ENCODE data around the gene STMP1. TPM values are rescaled to one million over a fixed set of nuclear protein-coding genes. Genes with fewer than 3 reads are reported as not detected.

Gene STMP1
- total RNA-seq, 1 donor from 2014 or later: 26.0 TPM

- no peak for DNase-seq (ENCODE audit: low spot score)
Measured at GRCh38 chr7:135693558-135693957, 31.2 kb downstream of the STMP1 start.

GRCh38 chr7:135697276-135698049 is 35.1 kb downstream of the STMP1 start:
- DNase-seq (ENCODE audit: low spot score): no peak

GRCh38 chr7:135704074-135704473 is 41.8 kb downstream of the STMP1 start:
- DNase-seq (ENCODE audit: low spot score): no peak

GRCh38 chr7:135704698-135705097 is 42.4 kb downstream of the STMP1 start:
- DNase-seq (ENCODE audit: low spot score): no peak

GRCh38 chr7:135706038-135706742 is 43.9 kb downstream of the STMP1 start:
- no peak for DNase-seq (ENCODE audit: low spot score)

- no peak for DNase-seq (ENCODE audit: low spot score)
Measured at GRCh38 chr7:135706858-135707569, 44.7 kb downstream of the STMP1 start.

- DNase-seq (ENCODE audit: low spot score): no peak
Measured at GRCh38 chr7:135707570-135707966, 45.3 kb downstream of the STMP1 start.

- DNase-seq (ENCODE audit: low spot score): no peak
Measured at GRCh38 chr7:135708041-135708440, 45.7 kb downstream of the STMP1 start.

GRCh38 chr7:135709508-135709907 is 47.2 kb downstream of the STMP1 start:
- DNase-seq (ENCODE audit: low spot score): no peak

GRCh38 chr7:135710417-135711138 is 48.3 kb downstream of the STMP1 start:
- no peak for DNase-seq (ENCODE audit: low spot score)

- DNase-seq (ENCODE audit: low spot score): no peak
Measured at GRCh38 chr7:135711139-135711469, 48.8 kb downstream of the STMP1 start.

- DNase-seq (ENCODE audit: low spot score): no peak
Measured at GRCh38 chr7:135712182-135712782, 50.0 kb downstream of the STMP1 start.

- no peak for DNase-seq (ENCODE audit: low spot score)
Measured at GRCh38 chr7:135712796-135713195, 50.5 kb downstream of the STMP1 start.

GRCh38 chr7:135713836-135714470 is 51.6 kb downstream of the STMP1 start:
- DNase-seq (ENCODE audit: low spot score): no peak

- DNase-seq (ENCODE audit: low spot score): no peak
Measured at GRCh38 chr7:135714534-135715009, 52.3 kb downstream of the STMP1 start.

GRCh38 chr7:135715055-135715522 is 52.8 kb downstream of the STMP1 start:
- DNase-seq (ENCODE audit: low spot score): no peak

GRCh38 chr7:135715673-135716072 is 53.4 kb downstream of the STMP1 start:
- no peak for DNase-seq (ENCODE audit: low spot score)

- no peak for DNase-seq (ENCODE audit: low spot score)
Measured at GRCh38 chr7:135716677-135717238, 54.4 kb downstream of the STMP1 start.

- no peak for DNase-seq (ENCODE audit: low spot score)
Measured at GRCh38 chr7:135717693-135718092, 55.4 kb downstream of the STMP1 start.

- no peak for DNase-seq (ENCODE audit: low spot score)
Measured at GRCh38 chr7:135718219-135718618, 55.9 kb downstream of the STMP1 start.

Data from umbilical cord (tissue), 2 donors.